Body of pancreas (tissue), 4 donors: ENCODE data around the gene RAP1A.

Experiments
- POLR2A ChIP-seq, 3 donors: fragments of 450-650 bp; IDR thresholded peaks; one replicate each; pipeline ENCODE4 v1.6.1; 2016; ENCODE audit warnings: antibody characterized with exemption in 3 of 3, mild to moderate bottlenecking in 2 of 3
- TF ChIP-seq, protein P1 (sequence below), 7 experiments: fragments of 450-650 bp in 4 of 7; fragments of 200-600 bp in 3 of 7; sonication (generic) in 3 of 7; IDR thresholded peaks; one replicate each; pipeline ENCODE4 v1.5.1; 2016 to 2019; ENCODE audit warnings: antibody characterized with exemption in 7 of 7

DNA sequence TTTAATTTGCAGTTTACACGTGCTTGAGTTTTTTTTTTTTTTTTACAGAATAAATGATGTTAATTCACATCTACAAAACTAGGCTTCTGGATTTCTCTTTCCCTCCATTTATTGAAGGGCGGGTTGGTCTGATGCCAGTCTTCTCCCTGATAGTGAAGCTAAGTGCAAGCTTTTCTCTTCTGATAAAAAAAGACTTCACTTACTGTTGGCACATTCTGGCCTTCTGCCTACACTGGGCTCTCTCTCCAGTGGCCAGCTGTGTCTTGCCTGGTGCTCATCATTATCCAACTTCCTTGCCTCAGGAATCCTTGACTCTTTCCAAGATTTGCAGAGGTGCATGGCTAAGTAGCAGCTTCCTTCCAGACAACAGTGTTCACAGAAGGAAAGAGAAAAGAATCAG, 7.6 kb upstream of the RAP1A start:
- TF ChIP-seq, protein P1, sequence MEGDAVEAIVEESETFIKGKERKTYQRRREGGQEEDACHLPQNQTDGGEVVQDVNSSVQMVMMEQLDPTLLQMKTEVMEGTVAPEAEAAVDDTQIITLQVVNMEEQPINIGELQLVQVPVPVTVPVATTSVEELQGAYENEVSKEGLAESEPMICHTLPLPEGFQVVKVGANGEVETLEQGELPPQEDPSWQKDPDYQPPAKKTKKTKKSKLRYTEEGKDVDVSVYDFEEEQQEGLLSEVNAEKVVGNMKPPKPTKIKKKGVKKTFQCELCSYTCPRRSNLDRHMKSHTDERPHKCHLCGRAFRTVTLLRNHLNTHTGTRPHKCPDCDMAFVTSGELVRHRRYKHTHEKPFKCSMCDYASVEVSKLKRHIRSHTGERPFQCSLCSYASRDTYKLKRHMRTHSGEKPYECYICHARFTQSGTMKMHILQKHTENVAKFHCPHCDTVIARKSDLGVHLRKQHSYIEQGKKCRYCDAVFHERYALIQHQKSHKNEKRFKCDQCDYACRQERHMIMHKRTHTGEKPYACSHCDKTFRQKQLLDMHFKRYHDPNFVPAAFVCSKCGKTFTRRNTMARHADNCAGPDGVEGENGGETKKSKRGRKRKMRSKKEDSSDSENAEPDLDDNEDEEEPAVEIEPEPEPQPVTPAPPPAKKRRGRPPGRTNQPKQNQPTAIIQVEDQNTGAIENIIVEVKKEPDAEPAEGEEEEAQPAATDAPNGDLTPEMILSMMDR (IDR thresholded peaks at IDR 0.05), result no peak
- TF ChIP-seq POLR2A (IDR thresholded peaks at IDR 0.05), result no peak
